ENCODE measurements around the gene ITPA. TPM values are rescaled to one million over a fixed set of nuclear protein-coding genes. Genes with fewer than 3 reads are reported as not detected.

ITPA gene
- total RNA-seq, 5 donors from 2014 or later (not counting 1 experiment from before 2014, with no cell fraction given) = 41.6 to 67.6 (median 61.8) TPM

- H3K27ac ChIP-seq (ENCODE audit: low read length) = no peak overlapping the region
- no peaks in the 10 kb centered on the region for H3K9me3 Mint-ChIP-seq
- H3K36me3 ChIP-seq (ENCODE audit: control insufficient read depth in 2 of 2, extremely low read depth in 1 of 2, insufficient read depth in 1 of 2, low read length in 1 of 2) = peaks cover 19 to 42% of the 10 kb centered on the region in 2 donors
Measured at GRCh38 chr20:3221398-3222226, 12.3 kb downstream of the ITPA start.

GRCh38 chr20:3222635-3223600 is 13.6 kb downstream of the ITPA start:
- H3K27ac Mint-ChIP-seq = peak overlapping the region; percentile 65 to 84
- H3K36me3 Mint-ChIP-seq = peaks cover 14% of the 10 kb centered on the region
- H3K27me3 ChIP-seq (replicated peaks in 1 of 2; ENCODE audit: control insufficient read depth in 2 of 2, extremely low read depth in 1 of 2, insufficient read depth in 2 of 2, low read length in 1 of 2) = no peaks in the 10 kb centered on the region
- DNase-seq (peak in 33 of 35 experiments; percentile 17 to 71 (median 46)), ATAC-seq (replicated peaks in 1 of 4) (peak; percentile 84 to 90 (median 88))
- no peaks in the 10 kb centered on the region for H3K27me3 Mint-ChIP-seq
- 51% methylated on average over 24 of the region's 25 CpGs for WGBS (ENCODE audit: insufficient coverage)
- H3K36me3 ChIP-seq (ENCODE audit: control insufficient read depth in 2 of 2, extremely low read depth in 1 of 2, insufficient read depth in 1 of 2, low read length in 1 of 2) = peaks cover 19 to 38% of the 10 kb centered on the region in 2 donors
- peak overlapping the region in 2 of 3 donors; percentile 52 to 65 for H3K4me3 Mint-ChIP-seq
- H3K4me3 ChIP-seq (ENCODE audit: control insufficient read depth in 1 of 2, extremely low read depth in 1 of 2, low read length in 1 of 2) = peak overlapping the region in 1 of 2 donors; percentile 48
- ChIA-PET POLR2A (interaction anchor here in 1 of 2 donors (0.5 to 0.6 kb wide), 3 partner anchors 10 to 96 kb away, joined by 3 to 4 read pairs (median 4); no protein-coding TSS in a partner anchor), CTCF (interaction anchor here in 1 of 2 donors (0.6 to 1.4 kb wide), 3 partner anchors 16 to 454 kb away, joined by 3 to 7 read pairs (median 3); no protein-coding TSS in a partner anchor)
- peaks cover 9 to 31% of the 10 kb centered on the region in 2 experiments for H3K4me1 ChIP-seq (ENCODE audit: control insufficient read depth in 1 of 2, extremely low read depth in 1 of 2, insufficient read depth in 2 of 2, low read length in 2 of 2)
- peak overlapping the region; percentile 23 for H3K27ac ChIP-seq (ENCODE audit: low read length)
- peaks cover 12 to 25% (median 21%) of the 10 kb centered on the region in 3 donors for H3K4me1 Mint-ChIP-seq
- no peaks in the 10 kb centered on the region for H3K9me3 Mint-ChIP-seq
- H3K9me3 ChIP-seq = no peaks in the 10 kb centered on the region

More at GRCh38 chr20:3221398-3222226, 12.3 kb downstream of the ITPA start:
- 94% methylated on average over 2 of the region's 18 CpGs for WGBS (ENCODE audit: insufficient coverage)
- ATAC-seq (replicated peaks in 1 of 4) (no peak), DNase-seq (no peak)
- Mint-ChIP-seq H3K27ac (peak overlapping the region in 1 of 2 donors; percentile 28), H3K27me3 (no peaks in the 10 kb centered on the region), H3K36me3 (peaks cover 14% of the 10 kb centered on the region), H3K4me3 (no peak overlapping the region), H3K4me1 (peaks cover 12 to 25% (median 21%) of the 10 kb centered on the region in 3 donors)
- POLR2A ChIA-PET = no interaction called here
- Histone ChIP-seq H3K9me3 (no peaks in the 10 kb centered on the region), H3K4me1 (ENCODE audit: control insufficient read depth in 1 of 2, extremely low read depth in 1 of 2, insufficient read depth in 2 of 2, low read length in 2 of 2) (peaks cover 9 to 31% of the 10 kb centered on the region in 2 experiments), H3K27me3 (replicated peaks in 1 of 2; ENCODE audit: control insufficient read depth in 2 of 2, extremely low read depth in 1 of 2, insufficient read depth in 2 of 2, low read length in 1 of 2) (no peaks in the 10 kb centered on the region), H3K4me3 (ENCODE audit: control insufficient read depth in 1 of 2, extremely low read depth in 1 of 2, low read length in 1 of 2) (no peak overlapping the region)
- CTCF ChIA-PET = interaction anchor here (0.6 to 1.4 kb wide), 4 partner anchors 79 to 784 kb away, joined by 3 to 7 read pairs (median 4); no protein-coding TSS in a partner anchor

GRCh38 chr20:3223651-3223993 is 14.3 kb downstream of the ITPA start:
- H3K4me3 ChIP-seq (ENCODE audit: control insufficient read depth in 1 of 2, extremely low read depth in 1 of 2, low read length in 1 of 2) = no peak overlapping the region
- ATAC-seq (replicated peaks in 1 of 4) (no peak), DNase-seq (no peak)
- Mint-ChIP-seq H3K27me3 (no peaks in the 10 kb centered on the region), H3K9me3 (no peaks in the 10 kb centered on the region), H3K4me1 (peaks cover 12 to 25% (median 18%) of the 10 kb centered on the region in 3 donors), H3K36me3 (peaks cover 14% of the 10 kb centered on the region), H3K27ac (peak overlapping the region; percentile 65 to 84), H3K4me3 (peak overlapping the region in 2 of 3 donors; percentile 52 to 65)
- no peaks in the 10 kb centered on the region for H3K27me3 ChIP-seq (replicated peaks in 1 of 2; ENCODE audit: control insufficient read depth in 2 of 2, extremely low read depth in 1 of 2, insufficient read depth in 2 of 2, low read length in 1 of 2)
- no peaks in the 10 kb centered on the region for H3K9me3 ChIP-seq
- H3K36me3 ChIP-seq (ENCODE audit: control insufficient read depth in 2 of 2, extremely low read depth in 1 of 2, insufficient read depth in 1 of 2, low read length in 1 of 2) = peaks cover 19 to 38% of the 10 kb centered on the region in 2 donors
- peak overlapping the region; percentile 23 for H3K27ac ChIP-seq (ENCODE audit: low read length)
- ChIA-PET POLR2A (interaction anchor here in 1 of 2 donors (0.5 to 0.6 kb wide), 3 partner anchors 11 to 95 kb away, joined by 3 to 4 read pairs (median 4); no protein-coding TSS in a partner anchor), CTCF (interaction anchor here in 1 of 2 donors (0.6 kb wide), 1 partner anchor 17 kb away, joined by 3 read pairs; no protein-coding TSS in a partner anchor)
- WGBS (ENCODE audit: insufficient coverage) = 94% methylated on average over 5 of the region's 6 CpGs
- peaks cover 9 to 24% of the 10 kb centered on the region in 2 experiments for H3K4me1 ChIP-seq (ENCODE audit: control insufficient read depth in 1 of 2, extremely low read depth in 1 of 2, insufficient read depth in 2 of 2, low read length in 2 of 2)

GRCh38 chr20:3223994-3224680 is 14.8 kb downstream of the ITPA start:
- ATAC-seq (replicated peaks in 1 of 4) = no peak
- no peak for DNase-seq
- POLR2A ChIA-PET = no interaction called here
- no peaks in the 10 kb centered on the region for H3K27me3 ChIP-seq (replicated peaks in 1 of 2; ENCODE audit: control insufficient read depth in 2 of 2, extremely low read depth in 1 of 2, insufficient read depth in 2 of 2, low read length in 1 of 2)
- H3K9me3 ChIP-seq = no peaks in the 10 kb centered on the region
- Mint-ChIP-seq H3K27ac (peak overlapping the region in 1 of 2 donors; percentile 84), H3K27me3 (no peaks in the 10 kb centered on the region), H3K4me1 (peaks cover 12 to 25% (median 17%) of the 10 kb centered on the region in 3 donors), H3K4me3 (peak overlapping the region in 1 of 3 donors; percentile 65), H3K9me3 (no peaks in the 10 kb centered on the region), H3K36me3 (peaks cover 14% of the 10 kb centered on the region)
- H3K27ac ChIP-seq (ENCODE audit: low read length) = no peak overlapping the region
- H3K36me3 ChIP-seq (ENCODE audit: control insufficient read depth in 2 of 2, extremely low read depth in 1 of 2, insufficient read depth in 1 of 2, low read length in 1 of 2) = peaks cover 19 to 38% of the 10 kb centered on the region in 2 donors
- WGBS (ENCODE audit: insufficient coverage) = 96% methylated on average over 15 of the region's 20 CpGs
- H3K4me1 ChIP-seq (ENCODE audit: control insufficient read depth in 1 of 2, extremely low read depth in 1 of 2, insufficient read depth in 2 of 2, low read length in 2 of 2) = peaks cover 7 to 22% of the 10 kb centered on the region in 2 experiments
- CTCF ChIA-PET = no interaction called here
- H3K4me3 ChIP-seq (ENCODE audit: control insufficient read depth in 1 of 2, extremely low read depth in 1 of 2, low read length in 1 of 2) = no peak overlapping the region

GRCh38 chr20:3224681-3225421 is 15.6 kb downstream of the ITPA start:
- Histone ChIP-seq H3K4me3 (ENCODE audit: control insufficient read depth in 1 of 2, extremely low read depth in 1 of 2, low read length in 1 of 2) (no peak overlapping the region), H3K9me3 (no peaks in the 10 kb centered on the region), H3K4me1 (ENCODE audit: control insufficient read depth in 1 of 2, extremely low read depth in 1 of 2, insufficient read depth in 2 of 2, low read length in 2 of 2) (peaks cover 7 to 22% of the 10 kb centered on the region in 2 experiments), H3K27me3 (replicated peaks in 1 of 2; ENCODE audit: control insufficient read depth in 2 of 2, extremely low read depth in 1 of 2, insufficient read depth in 2 of 2, low read length in 1 of 2) (no peaks in the 10 kb centered on the region), H3K27ac (ENCODE audit: low read length) (no peak overlapping the region), H3K36me3 (ENCODE audit: control insufficient read depth in 2 of 2, extremely low read depth in 1 of 2, insufficient read depth in 1 of 2, low read length in 1 of 2) (peaks cover 19 to 35% of the 10 kb centered on the region in 2 donors)
- Mint-ChIP-seq H3K27ac (peak overlapping the region in 1 of 2 donors; percentile 28), H3K4me1 (peaks cover 12 to 25% (median 17%) of the 10 kb centered on the region in 3 donors), H3K27me3 (no peaks in the 10 kb centered on the region), H3K36me3 (peaks cover 14% of the 10 kb centered on the region), H3K9me3 (no peaks in the 10 kb centered on the region), H3K4me3 (no peak overlapping the region)
- POLR2A ChIA-PET = no interaction called here
- WGBS (ENCODE audit: insufficient coverage) = 94% methylated on average over 2 of the region's 8 CpGs
- CTCF ChIA-PET = no interaction called here
- no peak for ATAC-seq (replicated peaks in 1 of 4)
- DNase-seq = no peak
